Measurements from ENCODE around the gene KDM6A.
"Not testable (repeated sequence)": the region's sequence is repeated elsewhere in the genome, so short reads cannot be mapped to it uniquely, and the experiment has no call there.

The KDM6A gene

DNA sequence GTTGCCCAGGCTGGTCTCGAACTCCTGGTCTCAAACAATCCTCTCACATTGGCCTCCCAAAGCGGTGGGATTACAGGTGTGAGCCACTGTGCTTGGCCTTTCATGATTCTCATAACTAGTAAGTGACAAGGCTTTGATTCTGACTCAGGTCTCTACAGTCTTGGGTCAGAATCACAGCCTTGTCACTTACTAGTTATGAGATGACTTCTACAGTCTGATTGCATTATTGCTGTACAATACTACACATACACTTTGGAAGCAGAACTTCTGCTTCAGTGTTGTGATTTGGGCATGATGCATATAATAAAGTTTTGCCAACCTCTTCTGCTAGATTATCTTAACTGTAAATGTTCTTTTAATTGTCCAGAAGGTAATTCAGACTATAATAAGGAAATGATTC, 123.3 kb downstream of the KDM6A start:
- Histone ChIP-seq H3K79me2 (ENCODE audit: insufficient read depth, low read depth) (peaks cover 32% of the 10 kb centered on the region), H3K36me3 (ENCODE audit: insufficient read depth) (no peaks in the 10 kb centered on the region), H3K27me3 (ENCODE audit: insufficient read depth, low read depth) (no peaks in the 10 kb centered on the region), H3K9ac (no peak overlapping the region), H4K20me1 (ENCODE audit: insufficient read depth) (no peaks in the 10 kb centered on the region), H3K4me3 (IDR thresholded peaks at IDR 0.05; ENCODE audit: insufficient read depth, low read depth, low read length) (no peak overlapping the region), H2AFZ (ENCODE audit: low read depth) (no peak overlapping the region), H3K4me2 (peak overlapping the region; percentile 92; the same call in 1 of the 2 replicates), H3K4me1 (ENCODE audit: low read depth, poor library complexity, severe bottlenecking) (peaks cover 53% of the 10 kb centered on the region), H3K27ac (peak overlapping the region; percentile 70; the same call in 1 of the 2 replicates)
- no peak for TF ChIP-seq CTCF (conservative IDR thresholded peaks at IDR 0.05; ENCODE audit: low read depth, low read length)

- no peaks in the 10 kb centered on the region for H3K36me3 ChIP-seq (ENCODE audit: insufficient read depth)
- peaks cover 49% of the 10 kb centered on the region for H3K4me1 ChIP-seq (ENCODE audit: low read depth, poor library complexity, severe bottlenecking)
- H3K9ac ChIP-seq: peak overlapping the region; percentile 22; the same call in 1 of the 2 replicates
- no peaks in the 10 kb centered on the region for H3K27me3 ChIP-seq (ENCODE audit: insufficient read depth, low read depth)
- peak overlapping the region; percentile 70 for H3K27ac ChIP-seq
- no peaks in the 10 kb centered on the region for H4K20me1 ChIP-seq (ENCODE audit: insufficient read depth)
- H3K4me2 ChIP-seq: peak overlapping the region; percentile 92
- TF ChIP-seq CTCF (conservative IDR thresholded peaks at IDR 0.05; ENCODE audit: low read depth, low read length): no peak
- peaks cover 30% of the 10 kb centered on the region for H3K79me2 ChIP-seq (ENCODE audit: insufficient read depth, low read depth)
- no peak overlapping the region; the same call in 1 of the 2 replicates for H2AFZ ChIP-seq (ENCODE audit: low read depth)
- no peak overlapping the region for H3K4me3 ChIP-seq (IDR thresholded peaks at IDR 0.05; ENCODE audit: insufficient read depth, low read depth, low read length)
Measured at GRCh38 chrX:44997282-44997812, 124.4 kb downstream of the KDM6A start.

- H4K20me1 ChIP-seq (ENCODE audit: insufficient read depth): no peaks in the 10 kb centered on the region
- peaks cover 45% of the 10 kb centered on the region for H3K4me1 ChIP-seq (ENCODE audit: low read depth, poor library complexity, severe bottlenecking)
- H3K4me3 ChIP-seq (IDR thresholded peaks at IDR 0.05; ENCODE audit: insufficient read depth, low read depth, low read length): no peak overlapping the region
- TF ChIP-seq CTCF (conservative IDR thresholded peaks at IDR 0.05; ENCODE audit: low read depth, low read length): no peak
- peak overlapping the region; percentile 70 for H3K27ac ChIP-seq
- H3K9ac ChIP-seq: peak overlapping the region; percentile 22; the same call in 1 of the 2 replicates
- H3K27me3 ChIP-seq (ENCODE audit: insufficient read depth, low read depth): no peaks in the 10 kb centered on the region
- peak overlapping the region; percentile 92 for H3K4me2 ChIP-seq
- peaks cover 30% of the 10 kb centered on the region for H3K79me2 ChIP-seq (ENCODE audit: insufficient read depth, low read depth)
- no peaks in the 10 kb centered on the region for H3K36me3 ChIP-seq (ENCODE audit: insufficient read depth)
- H2AFZ ChIP-seq (ENCODE audit: low read depth): no peak overlapping the region; the same call in 1 of the 2 replicates
Measured at GRCh38 chrX:44997888-44998287, 124.9 kb downstream of the KDM6A start.

DNA sequence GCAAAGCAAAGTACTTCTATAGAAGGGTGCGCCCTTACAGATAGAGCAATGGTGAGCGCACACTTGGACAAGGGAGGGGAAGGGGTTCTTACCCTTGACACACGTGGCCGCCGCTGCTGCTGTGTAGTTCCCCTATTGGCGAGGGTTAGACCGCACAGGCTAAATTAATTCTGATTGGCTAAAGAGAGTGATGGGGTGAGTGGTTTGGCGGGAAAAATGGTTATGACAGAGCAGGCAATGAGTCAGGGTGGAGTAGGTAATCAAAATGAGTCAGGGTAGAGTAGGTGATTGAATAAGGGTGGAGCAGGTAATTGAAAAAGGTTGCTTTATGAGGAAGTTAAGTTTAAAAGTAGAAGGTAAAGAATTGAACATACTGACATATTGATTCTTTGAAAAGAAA, 126.2 kb downstream of the KDM6A start:
- Histone ChIP-seq H3K79me2 (ENCODE audit: insufficient read depth, low read depth) (peaks cover 30% of the 10 kb centered on the region), H3K4me2 (peak overlapping the region; percentile 92; the same call in 1 of the 2 replicates)
- H4K20me1 ChIP-seq (ENCODE audit: insufficient read depth): not testable (repeated sequence)

DNA sequence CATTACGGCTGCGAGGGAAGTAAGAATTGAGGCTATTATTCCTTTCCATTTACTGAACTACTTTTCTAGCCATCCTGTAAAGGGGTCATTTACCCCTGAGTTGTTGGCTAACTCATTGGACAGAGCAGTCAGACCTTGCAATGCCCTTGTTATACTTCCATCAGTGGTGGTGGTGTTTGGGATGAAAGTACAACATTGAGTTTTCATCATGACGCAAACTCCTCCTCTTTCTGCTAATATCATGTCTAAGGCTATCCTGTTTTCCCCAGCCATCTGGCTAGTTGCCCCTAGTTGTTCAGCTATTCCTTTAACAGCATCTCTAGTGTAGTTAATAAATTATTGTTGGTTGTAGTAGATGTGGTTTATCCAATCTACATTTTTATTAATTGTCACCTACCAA, 126.9 kb downstream of the KDM6A start:
- peaks cover 33% of the 10 kb centered on the region for H3K79me2 ChIP-seq (ENCODE audit: insufficient read depth, low read depth)
- H3K27ac ChIP-seq; H3K36me3 ChIP-seq (ENCODE audit: insufficient read depth); H3K4me3 ChIP-seq (IDR thresholded peaks at IDR 0.05; ENCODE audit: insufficient read depth, low read depth, low read length); H4K20me1 ChIP-seq (ENCODE audit: insufficient read depth); H3K27me3 ChIP-seq (ENCODE audit: insufficient read depth, low read depth); H3K9ac ChIP-seq; H3K4me2 ChIP-seq; H2AFZ ChIP-seq (ENCODE audit: low read depth): not testable (repeated sequence)
- H3K4me1 ChIP-seq (ENCODE audit: low read depth, poor library complexity, severe bottlenecking): peaks cover 44% of the 10 kb centered on the region

More for the DNA sequence above, 126.2 kb downstream of the KDM6A start:
- H3K4me1 ChIP-seq (ENCODE audit: low read depth, poor library complexity, severe bottlenecking): peaks cover 44% of the 10 kb centered on the region
- H3K9ac ChIP-seq; H2AFZ ChIP-seq (ENCODE audit: low read depth); H3K27ac ChIP-seq; H3K4me3 ChIP-seq (IDR thresholded peaks at IDR 0.05; ENCODE audit: insufficient read depth, low read depth, low read length); H3K36me3 ChIP-seq (ENCODE audit: insufficient read depth); H3K27me3 ChIP-seq (ENCODE audit: insufficient read depth, low read depth): not testable (repeated sequence)

Data from KMS-11 (cell line).